ENCODE measurements around the gene DGKG. TPM values are rescaled to one million over a fixed set of nuclear protein-coding genes. Genes with fewer than 3 reads are reported as not detected.

The DGKG gene
- total and polyA plus RNA-seq, 9 of the 15 experiments (the other 6 are each of a cell fraction or from before 2014, with no cell fraction given) = 0.01 to 0.36 (median 0.15) TPM

DNA sequence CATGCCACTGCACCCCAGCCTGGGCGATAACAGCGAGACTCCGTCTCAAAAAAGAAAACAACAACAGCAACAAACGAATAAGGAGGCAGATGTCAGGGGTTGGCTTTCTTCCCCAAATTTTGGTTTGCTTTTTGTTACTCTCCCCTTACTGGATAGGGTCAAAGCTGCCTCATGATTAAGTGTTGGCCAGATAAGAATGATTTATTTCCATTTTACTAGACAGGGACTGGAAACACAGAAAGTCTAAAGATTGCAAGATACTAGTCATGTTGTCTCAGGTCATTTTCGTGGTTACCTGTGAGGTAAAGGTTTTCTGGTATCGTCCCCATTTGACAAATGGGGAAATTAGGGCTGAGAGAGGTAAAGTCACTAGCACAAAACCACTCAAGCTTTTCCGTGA is 234.6 kb downstream of the DGKG start:
- POLR2A ChIA-PET = interaction anchor here (0.6 kb wide), 2 partner anchors 16 to 660 kb away, joined by 3 read pairs; no protein-coding TSS in a partner anchor
- H3K9me1 ChIP-seq (ENCODE audit: control insufficient read depth, insufficient read depth, low read length) = no peaks in the 10 kb centered on the region
- H3K27ac ChIP-seq (ENCODE audit: extremely low read depth, low read depth, low read length) = no peak overlapping the region
- no peak overlapping the region for H3K4me2 ChIP-seq (ENCODE audit: insufficient read depth, low read length)
- no peak overlapping the region for H3K4me3 ChIP-seq
- ATAC-seq = no peak
- intact Hi-C loops (cut with micrococcal nuclease) = no loop called here
- H3K9me3 ChIP-seq (replicated peaks; ENCODE audit: control insufficient read depth, insufficient read depth, low read depth, low read length) = no peaks in the 10 kb centered on the region
- no peak overlapping the region for H2AFZ ChIP-seq (ENCODE audit: low read depth, low read length)
- no peaks in the 10 kb centered on the region; a peak in 1 of 5 replicates for H3K4me1 ChIP-seq (replicated peaks in 1 of 2; ENCODE audit: control insufficient read depth in 2 of 2, insufficient read depth in 2 of 2, low read length in 2 of 2)
- H3K36me3 ChIP-seq (ENCODE audit: control insufficient read depth, insufficient read depth, low read length) = no peaks in the 10 kb centered on the region
- WGBS (ENCODE audit: insufficient coverage, low coverage, missing lambda C conversion rate) = 0% methylated on average over 7 of the region's 7 CpGs
- CTCF ChIA-PET (ENCODE audit: low intra/inter-chr PET ratio) = no interaction called here
- TF ChIP-seq MEIS2 (IDR thresholded peaks at IDR 0.05; ENCODE audit: partially characterized antibody) (peak; percentile 82), TOE1 (IDR thresholded peaks at IDR 0.05; ENCODE audit: borderline replicate concordance) (no peak), TOE1 (CRISPR knock-in tag; IDR thresholded peaks at IDR 0.05; ENCODE audit: borderline replicate concordance, low read depth) (no peak), ZNF140 (CRISPR knock-in tag; IDR thresholded peaks at IDR 0.05) (no peak)
- TF ChIP-seq, protein P1, sequence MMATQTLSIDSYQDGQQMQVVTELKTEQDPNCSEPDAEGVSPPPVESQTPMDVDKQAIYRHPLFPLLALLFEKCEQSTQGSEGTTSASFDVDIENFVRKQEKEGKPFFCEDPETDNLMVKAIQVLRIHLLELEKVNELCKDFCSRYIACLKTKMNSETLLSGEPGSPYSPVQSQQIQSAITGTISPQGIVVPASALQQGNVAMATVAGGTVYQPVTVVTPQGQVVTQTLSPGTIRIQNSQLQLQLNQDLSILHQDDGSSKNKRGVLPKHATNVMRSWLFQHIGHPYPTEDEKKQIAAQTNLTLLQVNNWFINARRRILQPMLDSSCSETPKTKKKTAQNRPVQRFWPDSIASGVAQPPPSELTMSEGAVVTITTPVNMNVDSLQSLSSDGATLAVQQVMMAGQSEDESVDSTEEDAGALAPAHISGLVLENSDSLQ (IDR thresholded peaks at IDR 0.05) = peak; percentile 62
- TF ChIP-seq, protein P2, sequence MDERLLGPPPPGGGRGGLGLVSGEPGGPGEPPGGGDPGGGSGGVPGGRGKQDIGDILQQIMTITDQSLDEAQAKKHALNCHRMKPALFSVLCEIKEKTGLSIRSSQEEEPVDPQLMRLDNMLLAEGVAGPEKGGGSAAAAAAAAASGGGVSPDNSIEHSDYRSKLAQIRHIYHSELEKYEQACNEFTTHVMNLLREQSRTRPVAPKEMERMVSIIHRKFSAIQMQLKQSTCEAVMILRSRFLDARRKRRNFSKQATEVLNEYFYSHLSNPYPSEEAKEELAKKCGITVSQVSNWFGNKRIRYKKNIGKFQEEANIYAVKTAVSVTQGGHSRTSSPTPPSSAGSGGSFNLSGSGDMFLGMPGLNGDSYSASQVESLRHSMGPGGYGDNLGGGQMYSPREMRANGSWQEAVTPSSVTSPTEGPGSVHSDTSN (CRISPR knock-in tag; IDR thresholded peaks at IDR 0.05; ENCODE audit: low read depth) = no peak
- TF ChIP-seq, protein P2 (tag; conservative IDR thresholded peaks at IDR 0.05; ENCODE audit: low read depth) = peak; percentile 89
- FAIRE-seq = no peak
- in situ Hi-C loops (cut with MboI) = no loop called here
- no peak for DNase-seq (ENCODE audit: extremely low read depth in 1 of 4, low spot score in 3 of 4)
- H4K20me1 ChIP-seq (replicated peaks; ENCODE audit: control insufficient read depth, insufficient read depth, low read length) = 0 out of 2 replicates have a peak, but pooled peaks cover 8% of the 10 kb centered on the region
- no TSS peak for BruUV-seq (replicated peaks)
- peaks cover 35 to 59% of the 10 kb centered on the region in 2 experiments for H3K27me3 ChIP-seq (ENCODE audit: control insufficient read depth in 2 of 2, insufficient read depth in 2 of 2, low read length in 2 of 2)
- no peak overlapping the region for H3K9ac ChIP-seq (ENCODE audit: insufficient read depth in 1 of 2, low read depth in 2 of 2, low read length in 2 of 2)
- H3K79me2 ChIP-seq (ENCODE audit: control insufficient read depth, insufficient read depth, low read length) = no peaks in the 10 kb centered on the region
